ENCODE data around the gene GJA4.

The GJA4 gene

GRCh38 chr1:34792868-34793727 lies at the start of gene GJA4:
Gene GJA4 (plus strand): TSS chr1:34792999. CDS start chr1:34794214, 1,215 bp downstream.
- no peak for DNase-seq

- no peak for DNase-seq
Observed at GRCh38 chr1:34743775-34744174, 49.0 kb upstream of the GJA4 start.

GRCh38 chr1:34744851-34745250 lies 47.9 kb upstream of the GJA4 start:
- DNase-seq = no peak

GRCh38 chr1:34745666-34746065 lies 47.1 kb upstream of the GJA4 start:
- DNase-seq = no peak

- no peak for DNase-seq
Observed at GRCh38 chr1:34746101-34746500, 46.7 kb upstream of the GJA4 start.

GRCh38 chr1:34746785-34747637 lies 45.8 kb upstream of the GJA4 start:
- no peak for DNase-seq

- DNase-seq = no peak
Observed at GRCh38 chr1:34747638-34747941, 45.2 kb upstream of the GJA4 start.

- DNase-seq = no peak
Observed at GRCh38 chr1:34749992-34750391, 42.8 kb upstream of the GJA4 start.

GRCh38 chr1:34750610-34751009 lies 42.2 kb upstream of the GJA4 start:
- no peak for DNase-seq

GRCh38 chr1:34753163-34753562 lies 39.6 kb upstream of the GJA4 start:
- DNase-seq = no peak

GRCh38 chr1:34754964-34755637 lies 37.7 kb upstream of the GJA4 start, which contains the start of gene GJB5:
Gene GJB5 (plus strand): TSS chr1:34755047. CDS start chr1:34757331, 2,284 bp downstream.
- no peak for DNase-seq

GRCh38 chr1:34755961-34756360 lies 36.8 kb upstream of the GJA4 start:
- DNase-seq = no peak

GRCh38 chr1:34757386-34757785 lies 35.4 kb upstream of the GJA4 start:
- no peak for DNase-seq

GRCh38 chr1:34758751-34759150 lies 34.0 kb upstream of the GJA4 start:
- no peak for DNase-seq

- DNase-seq = no peak
Observed at GRCh38 chr1:34759503-34760357, 33.1 kb upstream of the GJA4 start, which contains the start of gene GJB4. Gene GJB4 (plus strand): TSS chr1:34759740. CDS start chr1:34761255, 1,515 bp downstream.

GRCh38 chr1:34761176-34761761 lies 31.5 kb upstream of the GJA4 start:
- DNase-seq = no peak

GRCh38 chr1:34761776-34762307 lies 31.0 kb upstream of the GJA4 start:
- DNase-seq = no peak

- no peak for DNase-seq
Observed at GRCh38 chr1:34762474-34763141, 30.2 kb upstream of the GJA4 start.

- DNase-seq = no peak
Observed at GRCh38 chr1:34763142-34763781, 29.5 kb upstream of the GJA4 start.

GRCh38 chr1:34768856-34769255 lies 23.9 kb upstream of the GJA4 start:
- no peak for DNase-seq

All from right hindlimb (tissue), 1 donor.